ENCODE data around the gene DRD4.

- TF ChIP-seq CTCF (IDR thresholded peaks at IDR 0.05; ENCODE audit: low read length) (no peak), EZH2 (optimal IDR thresholded peaks at IDR 0.05; ENCODE audit: low read depth, low read length) (no peak)
Observed at GRCh38 chr11:587546-587945, 49.5 kb upstream of the DRD4 start.

Data from MM.1S (cell line).